ENCODE data around the gene PI4KA.
"Not testable (repeated sequence)": the region's sequence is repeated elsewhere in the genome, so short reads cannot be mapped to it uniquely, and the experiment has no call there.

GRCh38 chr22:20685764-20686163 lies 172.8 kb downstream of the PI4KA start:
- TF ChIP-seq, protein P1, sequence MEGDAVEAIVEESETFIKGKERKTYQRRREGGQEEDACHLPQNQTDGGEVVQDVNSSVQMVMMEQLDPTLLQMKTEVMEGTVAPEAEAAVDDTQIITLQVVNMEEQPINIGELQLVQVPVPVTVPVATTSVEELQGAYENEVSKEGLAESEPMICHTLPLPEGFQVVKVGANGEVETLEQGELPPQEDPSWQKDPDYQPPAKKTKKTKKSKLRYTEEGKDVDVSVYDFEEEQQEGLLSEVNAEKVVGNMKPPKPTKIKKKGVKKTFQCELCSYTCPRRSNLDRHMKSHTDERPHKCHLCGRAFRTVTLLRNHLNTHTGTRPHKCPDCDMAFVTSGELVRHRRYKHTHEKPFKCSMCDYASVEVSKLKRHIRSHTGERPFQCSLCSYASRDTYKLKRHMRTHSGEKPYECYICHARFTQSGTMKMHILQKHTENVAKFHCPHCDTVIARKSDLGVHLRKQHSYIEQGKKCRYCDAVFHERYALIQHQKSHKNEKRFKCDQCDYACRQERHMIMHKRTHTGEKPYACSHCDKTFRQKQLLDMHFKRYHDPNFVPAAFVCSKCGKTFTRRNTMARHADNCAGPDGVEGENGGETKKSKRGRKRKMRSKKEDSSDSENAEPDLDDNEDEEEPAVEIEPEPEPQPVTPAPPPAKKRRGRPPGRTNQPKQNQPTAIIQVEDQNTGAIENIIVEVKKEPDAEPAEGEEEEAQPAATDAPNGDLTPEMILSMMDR (IDR thresholded peaks at IDR 0.05; ENCODE audit: low read depth, low read length) = not testable (repeated sequence)
- TF ChIP-seq EZH2phosphoT487 (IDR thresholded peaks at IDR 0.05; ENCODE audit: low read depth) = not testable (repeated sequence)
